DMS153 (cell line): ENCODE measurements around the gene CHIC2.
A peak's percentile ranks its signal among the peaks of the same experiment; 100 is the strongest.

Experiments used
- DNase-seq: peaks from one replicate; lab custom pipeline; 2025; lab: John Stamatoyannopoulos, UW

CHIC2 gene

DNA sequence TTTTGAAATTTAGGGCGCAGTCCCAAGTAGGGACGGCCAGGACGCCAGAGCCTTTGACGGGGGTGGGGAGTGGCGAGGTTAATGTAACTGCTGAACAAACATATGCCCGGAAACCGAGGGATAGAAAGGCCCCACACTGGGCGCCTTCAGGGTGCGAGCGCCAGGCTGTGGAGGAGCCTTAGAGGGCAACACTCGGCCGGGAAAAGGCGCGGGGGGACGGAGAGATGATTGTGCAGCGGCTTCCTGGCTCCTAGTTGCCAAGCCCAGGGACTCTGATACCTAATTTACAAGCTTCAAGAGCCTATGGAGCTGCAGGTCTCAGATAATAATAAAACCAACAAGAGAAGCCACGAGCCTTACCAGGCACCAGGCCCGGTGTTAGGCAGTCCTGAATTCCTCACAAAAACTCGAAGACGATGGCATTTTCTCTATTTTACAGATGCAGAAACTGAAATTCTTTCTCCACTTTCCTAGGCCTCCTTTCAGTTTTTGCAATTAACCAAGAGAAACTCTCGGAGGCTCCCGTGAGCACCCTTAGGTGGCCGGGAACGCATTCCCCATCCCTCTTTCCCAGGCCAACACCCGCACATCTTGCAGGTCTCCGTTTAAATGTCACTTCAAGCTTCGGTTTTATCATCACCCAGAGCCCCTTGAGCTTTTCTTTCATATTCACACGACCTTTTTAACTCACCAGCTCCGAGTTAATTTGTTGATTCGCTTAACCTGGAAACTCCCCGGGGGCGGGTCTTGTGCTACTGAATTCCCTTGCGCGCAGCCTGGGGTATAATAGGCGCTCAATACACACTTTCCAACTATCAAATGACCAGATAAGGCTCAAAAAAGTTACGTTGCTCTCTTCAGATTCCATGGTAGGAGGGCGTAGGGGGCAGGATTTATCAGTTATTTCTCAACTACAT lies 29.2 kb upstream of the CHIC2 start:
- DNase-seq, result no peak

DNA sequence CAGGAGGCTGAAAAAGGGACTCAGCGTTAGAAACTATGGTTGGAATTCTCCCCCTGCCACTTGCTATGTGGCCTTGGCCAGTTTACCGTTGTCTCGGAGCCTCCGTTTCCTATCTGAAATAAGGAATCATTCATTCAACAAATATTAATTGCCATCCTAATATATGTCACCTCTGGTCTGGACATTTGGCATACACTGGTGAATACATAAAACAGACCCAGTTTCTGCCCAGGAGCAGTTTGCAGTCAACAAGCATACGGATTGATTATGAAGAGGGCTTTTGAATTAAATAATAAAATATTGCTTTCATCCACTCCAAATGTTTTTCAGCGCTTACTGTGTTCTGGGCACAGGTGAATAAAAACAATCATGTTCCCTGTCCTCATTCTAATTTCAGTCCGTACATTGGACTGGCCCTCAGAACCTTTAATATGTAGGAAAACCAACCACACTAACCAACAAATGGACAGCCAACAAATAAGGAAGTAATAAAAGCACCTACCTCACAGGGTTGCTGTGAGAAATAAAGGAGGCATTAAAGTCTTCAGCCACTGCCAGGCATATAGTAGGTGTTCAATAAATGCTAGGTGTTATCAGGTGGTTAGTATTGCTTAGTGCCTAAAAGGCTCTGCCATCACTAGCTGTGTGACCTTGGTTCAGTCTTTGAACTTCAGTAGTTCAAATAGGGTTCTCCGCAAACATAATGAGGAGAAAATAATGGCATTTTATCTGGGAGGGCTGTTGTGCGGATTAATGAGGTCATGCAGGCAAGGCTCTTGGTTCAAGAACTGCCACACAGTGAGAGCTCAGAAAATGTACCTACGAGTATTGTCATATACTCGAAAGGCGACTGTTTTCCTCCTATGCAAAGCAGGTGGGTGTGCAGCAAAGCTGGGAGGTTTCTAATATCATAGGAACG lies 28.3 kb upstream of the CHIC2 start:
- no peak for DNase-seq

- peak; percentile 39 for DNase-seq
Observed at GRCh38 chr4:54091637-54092404, 27.4 kb upstream of the CHIC2 start.

- no peak for DNase-seq
Observed at GRCh38 chr4:54090804-54091623, 26.6 kb upstream of the CHIC2 start.

DNA sequence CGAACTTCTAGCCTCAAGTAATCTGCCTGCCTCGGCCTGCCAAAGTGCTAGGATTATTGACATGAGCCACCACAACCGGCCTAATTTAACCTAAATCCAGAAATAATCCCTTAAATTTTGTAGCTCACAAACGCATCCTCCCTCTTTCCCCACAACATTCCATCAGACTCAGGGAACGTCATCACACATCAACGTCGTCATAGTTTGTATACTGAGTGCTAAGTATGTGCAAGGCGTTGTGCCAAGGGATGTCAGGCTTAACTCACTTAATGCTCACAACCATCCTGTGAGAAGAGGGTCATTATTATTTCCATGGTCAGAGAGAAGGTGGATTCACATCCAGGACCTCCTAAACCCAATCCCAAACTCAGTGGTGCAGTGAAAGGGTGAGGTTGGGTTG lies 26.0 kb upstream of the CHIC2 start:
- no peak for DNase-seq

GRCh38 chr4:54089875-54090274 lies 25.5 kb upstream of the CHIC2 start:
- no peak for DNase-seq

DNA sequence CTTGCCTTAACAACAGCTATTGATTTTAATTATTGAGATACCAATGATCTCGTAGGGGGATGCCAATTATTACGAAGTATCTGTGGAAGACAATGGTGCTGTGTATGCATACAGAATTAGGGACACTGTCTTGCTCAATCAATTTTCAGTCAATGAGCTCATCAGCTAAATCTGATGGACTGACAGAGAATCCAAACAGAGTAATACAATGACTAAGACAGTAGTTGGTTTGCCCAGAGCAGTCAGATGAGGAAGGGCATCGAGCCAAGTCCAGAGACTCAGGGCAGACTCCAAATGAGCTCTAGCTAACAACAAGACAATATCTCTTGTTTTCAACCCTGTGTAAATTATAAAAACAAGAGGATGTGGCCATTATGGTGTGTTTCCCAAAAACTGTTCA lies 20.9 kb upstream of the CHIC2 start:
- no peak for DNase-seq

DNA sequence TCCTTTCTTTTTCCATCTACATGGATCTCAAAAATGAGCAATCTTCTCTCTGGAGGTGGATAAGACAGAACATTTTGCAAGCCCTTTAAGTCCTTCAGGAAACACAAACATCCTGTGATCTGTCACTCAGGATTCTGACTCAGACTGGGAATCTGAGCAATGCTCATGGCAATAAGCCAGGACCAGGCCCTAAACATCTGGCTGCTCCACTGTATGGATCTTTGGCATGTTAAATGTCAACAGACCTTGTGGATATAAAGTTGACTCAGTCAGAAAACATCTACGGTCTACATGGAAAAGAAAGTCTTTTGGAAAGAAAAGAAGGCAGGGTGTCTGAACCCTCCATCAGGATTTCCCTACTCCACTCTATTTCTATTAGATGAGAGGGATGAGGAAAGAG lies 17.8 kb upstream of the CHIC2 start:
- DNase-seq, result no peak

DNA sequence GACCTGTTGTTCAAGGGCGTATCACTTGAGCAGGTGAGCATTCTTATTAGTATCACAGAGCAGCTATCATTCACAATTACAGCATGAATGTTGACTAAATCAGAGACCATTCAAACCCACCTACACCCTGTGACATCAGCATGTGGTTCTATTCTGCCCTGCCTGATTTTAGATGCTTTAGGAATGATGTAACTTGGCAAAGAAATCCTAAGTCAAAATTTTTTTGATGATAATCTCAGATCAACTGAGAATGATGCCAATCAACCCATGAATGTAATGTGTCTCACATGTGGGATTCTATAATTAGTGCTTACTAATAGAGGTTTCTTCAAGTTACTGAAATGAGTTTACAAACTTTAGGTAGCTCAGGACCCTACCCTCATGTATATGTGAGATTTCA lies 13.4 kb upstream of the CHIC2 start:
- no peak for DNase-seq

- no peak for DNase-seq
Observed at GRCh38 chr4:54076673-54077072, 12.3 kb upstream of the CHIC2 start.

GRCh38 chr4:54074381-54074780 lies 10.0 kb upstream of the CHIC2 start:
- DNase-seq, result no peak

- DNase-seq, result no peak
Observed at GRCh38 chr4:54073271-54073880, 9.0 kb upstream of the CHIC2 start.

GRCh38 chr4:54067166-54067565 lies 2.8 kb upstream of the CHIC2 start:
- no peak for DNase-seq

DNA sequence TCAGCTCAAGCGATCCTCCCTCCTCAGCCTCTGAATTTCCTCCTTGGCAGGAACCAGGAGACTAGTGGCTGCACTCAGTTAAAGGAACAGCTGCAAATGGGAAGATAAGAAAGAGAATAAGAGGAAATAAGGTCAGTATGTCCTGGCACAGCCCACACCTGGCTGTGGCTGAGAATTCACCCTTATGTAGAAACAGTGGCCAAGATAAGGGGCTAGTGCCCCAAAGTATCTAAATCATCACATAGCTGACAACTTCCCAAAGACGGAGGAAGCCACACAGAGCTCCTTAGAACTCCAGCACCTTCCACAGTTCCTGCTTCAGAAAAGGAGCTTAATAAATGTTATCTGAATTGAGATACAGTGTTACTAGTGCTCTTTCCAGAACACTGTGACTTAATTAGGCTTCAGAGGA lies 2.3 kb upstream of the CHIC2 start:
- no peak for DNase-seq

- no peak for DNase-seq
Observed at GRCh38 chr4:54066088-54066415, 1.6 kb upstream of the CHIC2 start.

DNA sequence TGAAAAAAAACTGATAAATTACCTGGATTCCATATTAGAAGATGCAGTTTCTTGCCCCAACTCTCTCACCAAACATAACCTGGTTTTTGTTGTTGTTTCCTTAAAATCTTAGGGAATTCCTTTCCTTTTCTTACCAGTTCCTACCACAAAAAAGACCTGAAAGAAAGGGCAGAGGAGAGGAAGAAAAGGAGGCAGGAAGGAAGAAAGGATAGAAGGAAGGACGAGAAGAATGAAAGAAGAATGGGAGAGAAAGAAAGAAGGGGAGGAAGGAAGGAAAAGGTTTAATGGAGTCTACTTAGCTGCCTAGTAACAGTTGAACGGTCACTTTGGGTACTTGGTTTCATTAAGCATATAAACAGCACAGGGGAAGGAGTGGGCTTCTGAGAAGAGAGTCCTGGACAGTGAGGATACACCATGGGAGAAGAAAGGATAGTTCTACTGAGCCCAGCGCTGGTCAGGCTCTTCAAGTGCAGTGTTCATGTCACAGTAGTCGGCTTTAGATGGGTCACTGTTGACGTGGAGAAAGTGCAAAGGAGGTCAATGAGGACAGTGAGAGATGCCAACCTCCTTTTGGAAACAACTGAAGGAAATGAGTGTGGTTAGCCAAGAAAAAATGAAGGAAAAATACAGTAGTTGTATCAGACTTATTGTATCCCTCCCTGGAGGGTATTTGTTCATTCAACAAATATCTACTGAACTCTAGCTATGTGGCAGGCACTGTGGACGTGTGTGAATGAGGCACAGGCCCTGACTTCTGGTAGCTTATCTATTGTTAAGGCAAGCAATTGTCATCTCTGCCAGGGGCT lies 1.1 kb upstream of the CHIC2 start:
- DNase-seq, result no peak

- no peak for DNase-seq
Observed at GRCh38 chr4:54063737-54064316, 578 bp downstream of the CHIC2 start.

DNA sequence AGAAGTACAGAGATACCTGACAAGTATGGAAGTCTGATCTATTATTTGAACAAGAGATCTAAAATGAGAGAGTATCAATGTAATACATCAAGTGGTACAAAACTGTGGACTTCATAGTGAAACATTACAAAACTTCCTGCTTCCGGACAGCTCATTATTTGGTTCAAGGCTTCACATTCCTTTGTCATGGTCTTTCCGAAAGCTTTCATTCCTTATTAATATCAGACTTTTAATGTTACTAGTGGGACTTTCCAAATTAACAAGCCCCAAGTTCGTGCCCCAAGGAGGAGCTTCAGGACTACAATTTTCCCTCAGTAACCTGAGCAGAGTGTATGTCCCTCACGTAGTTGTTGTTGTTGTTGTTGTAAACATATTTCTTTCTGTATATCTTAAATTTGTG lies 1.2 kb downstream of the CHIC2 start:
- no peak for DNase-seq

DNA sequence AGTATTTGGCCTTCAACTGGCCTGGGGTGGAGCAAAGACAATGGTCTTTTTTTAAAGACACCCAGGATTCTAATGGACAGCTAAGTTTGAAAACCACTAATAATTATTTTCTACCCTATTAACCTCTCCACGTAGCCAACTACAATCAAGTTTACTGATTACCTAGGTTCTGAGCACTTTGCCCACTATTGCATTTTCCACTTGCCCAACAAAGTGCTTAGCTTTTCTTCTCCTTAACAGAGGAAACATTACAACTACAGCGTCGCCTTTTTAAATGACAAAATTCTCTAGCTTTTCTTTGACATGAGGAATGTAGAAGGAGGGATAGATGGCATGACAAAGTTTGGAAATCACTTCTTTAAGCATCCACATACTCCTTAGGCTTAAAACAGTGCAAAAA lies 2.0 kb downstream of the CHIC2 start:
- DNase-seq, result no peak

DNA sequence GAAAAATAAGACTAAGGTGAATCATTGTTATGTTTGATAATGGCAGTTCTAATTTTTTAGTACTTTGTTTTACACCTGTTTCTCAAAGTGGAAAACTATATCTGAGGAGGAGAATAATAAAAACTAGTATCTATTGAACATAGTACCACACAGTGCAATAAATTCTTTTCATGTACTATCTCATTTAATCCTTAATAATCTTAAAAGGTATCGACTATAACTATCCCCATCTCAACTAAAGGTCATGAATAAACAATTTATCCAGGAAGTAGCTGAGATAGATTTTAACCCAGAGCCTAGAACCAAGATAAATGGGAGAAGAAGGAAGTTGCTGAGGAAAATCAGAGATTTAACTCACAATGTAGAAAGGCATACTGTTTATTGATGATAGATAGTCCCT lies 2.5 kb downstream of the CHIC2 start:
- no peak for DNase-seq
